Measurements from ENCODE around the gene OASL.

GRCh38 chr12:121079736-121080272 lies 40.8 kb upstream of the OASL start:
- TF ChIP-seq, protein P1, sequence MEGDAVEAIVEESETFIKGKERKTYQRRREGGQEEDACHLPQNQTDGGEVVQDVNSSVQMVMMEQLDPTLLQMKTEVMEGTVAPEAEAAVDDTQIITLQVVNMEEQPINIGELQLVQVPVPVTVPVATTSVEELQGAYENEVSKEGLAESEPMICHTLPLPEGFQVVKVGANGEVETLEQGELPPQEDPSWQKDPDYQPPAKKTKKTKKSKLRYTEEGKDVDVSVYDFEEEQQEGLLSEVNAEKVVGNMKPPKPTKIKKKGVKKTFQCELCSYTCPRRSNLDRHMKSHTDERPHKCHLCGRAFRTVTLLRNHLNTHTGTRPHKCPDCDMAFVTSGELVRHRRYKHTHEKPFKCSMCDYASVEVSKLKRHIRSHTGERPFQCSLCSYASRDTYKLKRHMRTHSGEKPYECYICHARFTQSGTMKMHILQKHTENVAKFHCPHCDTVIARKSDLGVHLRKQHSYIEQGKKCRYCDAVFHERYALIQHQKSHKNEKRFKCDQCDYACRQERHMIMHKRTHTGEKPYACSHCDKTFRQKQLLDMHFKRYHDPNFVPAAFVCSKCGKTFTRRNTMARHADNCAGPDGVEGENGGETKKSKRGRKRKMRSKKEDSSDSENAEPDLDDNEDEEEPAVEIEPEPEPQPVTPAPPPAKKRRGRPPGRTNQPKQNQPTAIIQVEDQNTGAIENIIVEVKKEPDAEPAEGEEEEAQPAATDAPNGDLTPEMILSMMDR (IDR thresholded peaks at IDR 0.05) = no peak
- TF ChIP-seq POLR2A (IDR thresholded peaks at IDR 0.05) = no peak
